GM21367 (cell line): ENCODE results near the gene MAPK10.
"Not testable (repeated sequence)": the region's sequence is repeated elsewhere in the genome, so short reads cannot be mapped to it uniquely, and the experiment has no call there.

Source experiments
- ATAC-seq: cut with Tn5 transposase; IDR thresholded peaks from one replicate; pipeline ENCODE4 v1.9.1; 2021; ENCODE audit not compliant: unreplicated experiment

Gene MAPK10

GRCh38 chr4:85993641-85994040 lies 366.2 kb downstream of the MAPK10 start:
- no peak for ATAC-seq

GRCh38 chr4:85986266-85986665 lies 373.6 kb downstream of the MAPK10 start:
- no peak for ATAC-seq

- peak; percentile 64 for ATAC-seq
Measured at GRCh38 chr4:85979276-85979675, 380.6 kb downstream of the MAPK10 start.

DNA sequence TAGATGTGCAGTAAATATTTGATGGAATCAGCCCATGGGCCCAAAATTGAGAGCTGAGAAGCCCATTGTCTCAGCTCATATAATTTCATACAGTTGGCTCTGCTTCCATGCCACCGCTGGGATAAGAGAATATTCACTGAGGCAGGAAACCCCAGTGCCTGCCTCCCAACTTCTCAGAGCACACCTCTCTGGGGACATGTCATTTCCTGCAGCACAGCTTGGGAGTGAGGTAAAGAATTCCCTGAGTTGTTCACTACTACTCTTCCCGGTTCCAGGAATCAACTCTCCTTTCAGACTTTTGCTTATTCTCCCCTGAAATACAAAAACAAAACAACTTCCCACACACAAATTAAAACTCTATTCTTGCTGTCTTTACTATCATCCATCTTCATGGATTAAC lies 389.3 kb downstream of the MAPK10 start:
- ATAC-seq, result no peak

DNA sequence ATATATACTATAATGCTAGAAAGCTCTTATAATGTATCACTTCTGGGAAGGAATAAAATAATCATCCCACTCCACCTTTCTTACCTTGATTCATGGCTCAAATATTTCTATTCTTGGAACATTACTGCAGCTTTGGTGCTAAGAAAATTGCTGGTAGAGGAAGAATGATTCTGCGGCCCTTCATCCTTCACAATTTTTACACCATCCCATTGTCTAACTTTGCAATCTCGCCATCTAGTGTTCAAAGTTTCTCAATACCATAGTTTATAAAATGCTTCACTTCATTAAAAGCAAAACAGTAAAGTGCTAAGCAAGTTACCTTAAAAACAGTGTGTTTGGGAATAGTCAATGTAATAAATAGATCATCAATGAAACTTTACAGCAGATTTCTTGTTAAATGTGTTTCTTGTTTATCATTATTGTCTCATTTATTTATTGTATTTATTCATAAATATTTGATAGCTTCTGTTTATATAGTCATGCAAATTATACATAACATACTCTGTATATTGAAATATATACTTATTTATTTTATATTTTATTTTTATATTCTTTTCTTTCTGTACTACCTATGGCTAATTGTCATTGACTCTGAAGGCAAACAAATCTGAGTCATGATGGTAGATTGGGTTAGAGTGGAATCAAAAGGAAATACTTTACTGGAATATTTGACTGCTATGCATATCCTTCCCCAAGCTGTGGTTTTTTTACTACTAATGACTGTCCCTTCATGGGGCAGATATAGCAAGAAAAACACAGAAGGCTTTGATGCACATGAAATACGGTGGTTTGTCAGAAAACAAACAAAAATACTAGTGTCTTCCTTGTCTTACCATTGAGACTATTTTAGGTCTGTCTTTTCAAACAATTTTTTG lies 390.7 kb downstream of the MAPK10 start:
- peak; percentile 57 for ATAC-seq

GRCh38 chr4:85967872-85968271 lies 392.0 kb downstream of the MAPK10 start:
- ATAC-seq, result no peak

DNA sequence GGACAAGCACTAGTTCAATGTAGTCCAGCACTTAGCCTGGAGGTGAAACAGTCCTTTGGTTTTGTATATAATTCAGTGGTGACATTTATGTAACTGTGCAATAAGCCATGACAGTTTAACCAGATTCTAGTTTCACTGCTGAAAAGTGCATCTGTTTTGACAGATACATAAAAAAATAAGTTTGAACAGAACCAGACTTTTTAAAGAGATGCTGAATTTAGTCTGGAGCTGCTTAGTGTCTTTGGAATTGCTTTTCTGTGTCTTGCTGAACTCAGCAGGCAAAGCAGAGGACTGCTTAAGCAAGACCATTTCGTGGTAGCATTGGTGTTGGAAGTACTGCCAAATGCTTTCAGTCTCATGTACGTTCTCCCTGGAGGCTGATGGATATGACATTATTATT lies 393.5 kb downstream of the MAPK10 start:
- no peak for ATAC-seq

GRCh38 chr4:85965529-85965928 lies 394.3 kb downstream of the MAPK10 start:
- no peak for ATAC-seq

DNA sequence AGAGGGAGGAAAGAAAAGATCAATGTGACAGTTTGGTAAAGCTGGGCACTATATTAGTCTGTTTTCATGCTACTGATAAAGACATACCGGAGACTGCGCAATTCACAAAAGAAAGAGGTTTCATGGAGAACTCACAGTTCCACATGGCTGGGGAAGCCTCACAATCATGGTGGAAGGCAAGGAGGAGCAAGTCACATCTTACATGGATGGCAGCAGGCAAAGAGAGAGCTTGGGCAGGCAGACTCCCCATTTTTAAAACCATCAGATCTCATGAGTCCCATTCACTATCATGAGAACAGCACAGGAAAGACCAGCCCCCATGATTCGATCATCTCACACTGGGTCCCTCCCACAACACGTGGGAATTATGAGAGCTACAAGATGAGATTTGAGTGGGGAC lies 394.8 kb downstream of the MAPK10 start:
- ATAC-seq, result not testable (repeated sequence)

DNA sequence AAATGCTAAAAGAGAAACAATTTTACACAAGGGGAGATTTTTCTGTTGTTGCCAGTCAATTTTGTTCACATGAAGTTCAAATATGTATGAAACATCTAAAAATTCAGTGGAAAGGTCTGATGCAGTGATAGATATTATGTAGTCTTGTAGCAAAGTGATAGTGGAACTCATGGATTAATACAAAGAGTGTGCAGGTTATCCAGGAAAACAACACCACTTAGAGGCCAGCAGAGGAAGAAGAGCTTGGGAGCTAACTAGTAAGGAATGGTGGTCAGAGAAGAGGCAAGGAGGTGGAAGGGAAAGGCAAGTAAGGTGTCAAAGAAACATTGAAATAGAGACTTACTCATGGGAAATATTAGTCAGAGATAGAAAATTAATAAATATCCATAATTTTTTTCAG lies 395.6 kb downstream of the MAPK10 start:
- ATAC-seq, result no peak

GRCh38 chr4:85963231-85963630 lies 396.6 kb downstream of the MAPK10 start:
- ATAC-seq, result no peak

- no peak for ATAC-seq
Measured at GRCh38 chr4:85961887-85962286, 398.0 kb downstream of the MAPK10 start.

GRCh38 chr4:85956293-85956945 lies 403.4 kb downstream of the MAPK10 start:
- no peak for ATAC-seq

DNA sequence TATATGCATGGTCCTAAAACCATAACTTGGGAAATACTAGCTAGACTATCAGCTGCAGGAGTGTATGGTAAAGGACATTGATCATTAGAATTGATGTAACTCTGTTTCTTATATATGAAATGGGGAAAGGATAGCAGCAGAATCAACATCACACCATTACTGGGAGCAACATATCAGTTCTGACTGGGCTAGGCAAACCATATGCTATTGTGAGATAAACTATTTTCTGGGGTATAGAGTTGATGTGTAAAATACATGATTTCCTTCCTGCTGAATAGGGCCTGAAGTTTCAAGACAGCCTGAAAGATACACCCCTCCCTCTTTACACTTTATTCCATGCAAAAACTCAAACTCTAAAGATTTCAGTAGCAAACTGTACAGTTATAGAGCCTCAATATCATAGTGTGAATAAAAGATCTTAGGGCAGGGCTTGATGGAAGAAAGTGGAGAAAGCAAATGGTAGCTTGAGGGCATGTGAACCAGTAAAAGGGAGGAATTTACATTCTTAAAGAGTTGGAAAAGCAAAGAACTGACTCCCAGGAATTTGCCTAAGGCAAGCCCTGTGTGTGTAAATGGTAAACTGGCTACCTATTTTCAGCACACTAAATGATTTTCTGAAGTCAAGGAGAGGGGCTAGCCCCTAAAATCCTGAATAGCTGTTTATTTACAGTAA lies 404.1 kb downstream of the MAPK10 start:
- ATAC-seq, result no peak

- no peak for ATAC-seq
Measured at GRCh38 chr4:85953651-85954018, 406.2 kb downstream of the MAPK10 start.

DNA sequence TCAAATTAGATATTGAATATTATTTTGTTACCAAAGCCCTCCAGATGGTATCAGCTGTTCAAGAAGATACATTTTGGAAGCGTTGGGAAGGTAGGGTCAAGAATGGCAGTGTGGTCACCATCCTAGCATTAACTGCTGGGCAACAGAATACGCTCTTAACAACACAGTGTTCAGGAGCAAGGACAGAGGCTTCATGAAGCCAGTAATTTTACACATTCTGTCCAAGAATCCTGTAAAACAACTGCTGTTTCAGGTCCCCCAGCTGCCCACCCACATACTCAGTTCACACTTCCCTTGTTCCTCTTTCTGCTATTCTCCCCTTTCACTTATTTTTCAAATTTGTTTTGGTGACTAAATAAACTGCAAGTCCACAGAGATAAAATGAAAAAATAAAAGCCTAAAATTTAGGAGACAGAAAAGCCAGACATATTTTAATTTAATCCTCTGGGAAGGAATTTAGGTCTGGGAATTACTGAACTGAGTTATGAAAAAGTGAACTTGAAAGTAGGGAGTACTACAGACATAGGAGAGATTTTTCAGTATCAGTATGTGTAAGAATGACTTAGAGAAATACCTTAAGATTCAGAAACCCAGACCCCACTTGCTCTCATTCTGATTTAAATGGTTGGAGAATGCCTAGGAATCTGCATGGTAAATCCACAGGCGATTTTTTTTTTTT lies 406.7 kb downstream of the MAPK10 start:
- no peak for ATAC-seq

GRCh38 chr4:85952528-85952927 lies 407.3 kb downstream of the MAPK10 start:
- ATAC-seq, result no peak

DNA sequence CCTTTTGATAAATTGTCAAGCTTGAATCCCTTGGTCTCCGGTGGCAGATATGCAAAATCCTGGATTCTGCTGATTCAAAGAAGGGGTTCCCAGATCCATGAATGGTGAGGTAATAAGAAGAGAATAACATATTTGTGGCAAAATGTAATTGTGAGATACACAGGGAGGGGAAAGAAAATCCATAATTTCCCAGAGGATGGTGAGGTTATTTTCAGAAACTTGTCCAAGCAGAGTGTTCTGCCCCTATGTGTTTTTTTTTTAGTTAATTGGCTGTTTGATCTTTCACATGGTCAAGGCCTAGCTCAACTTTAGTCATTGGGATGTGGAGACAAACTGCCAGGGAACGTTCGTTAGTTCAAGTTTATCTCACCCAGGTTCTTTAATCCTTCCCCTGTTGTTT lies 408.8 kb downstream of the MAPK10 start:
- no peak for ATAC-seq

DNA sequence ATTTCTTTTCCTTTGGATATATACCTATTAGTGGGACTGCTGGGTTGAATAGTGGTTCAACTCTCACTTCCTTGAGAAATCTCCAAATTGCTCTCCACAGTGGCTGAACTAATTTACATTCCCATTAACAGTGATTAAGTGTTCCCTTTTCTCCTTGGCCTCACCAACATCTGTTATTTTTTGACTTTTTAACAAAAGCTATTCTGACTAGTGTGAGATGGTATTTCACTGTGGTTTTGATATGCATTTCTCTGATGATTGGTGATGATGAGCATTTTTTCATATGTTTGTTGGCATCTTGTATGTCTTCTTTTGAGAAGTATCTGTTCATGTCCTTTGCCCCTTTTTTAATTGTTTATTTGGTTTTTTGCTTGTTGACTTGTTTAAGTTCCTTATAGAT lies 413.0 kb downstream of the MAPK10 start:
- no peak for ATAC-seq

DNA sequence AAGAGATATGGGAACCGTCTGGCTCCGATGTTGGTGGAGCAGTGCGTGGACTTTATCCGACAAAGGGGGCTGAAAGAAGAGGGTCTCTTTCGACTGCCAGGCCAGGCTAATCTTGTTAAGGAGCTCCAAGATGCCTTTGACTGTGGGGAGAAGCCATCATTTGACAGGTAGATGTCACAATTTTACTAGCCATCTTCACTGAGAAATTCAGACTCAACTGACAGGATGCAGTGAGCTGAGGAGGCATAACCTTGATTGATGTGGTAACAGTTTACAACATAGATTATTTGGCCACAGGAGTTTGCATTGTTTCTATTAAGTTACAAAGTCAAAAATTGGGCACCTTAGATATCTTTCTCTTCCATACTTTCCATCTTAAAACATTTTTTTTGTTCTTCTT lies 417.7 kb downstream of the MAPK10 start:
- ATAC-seq, result no peak

DNA sequence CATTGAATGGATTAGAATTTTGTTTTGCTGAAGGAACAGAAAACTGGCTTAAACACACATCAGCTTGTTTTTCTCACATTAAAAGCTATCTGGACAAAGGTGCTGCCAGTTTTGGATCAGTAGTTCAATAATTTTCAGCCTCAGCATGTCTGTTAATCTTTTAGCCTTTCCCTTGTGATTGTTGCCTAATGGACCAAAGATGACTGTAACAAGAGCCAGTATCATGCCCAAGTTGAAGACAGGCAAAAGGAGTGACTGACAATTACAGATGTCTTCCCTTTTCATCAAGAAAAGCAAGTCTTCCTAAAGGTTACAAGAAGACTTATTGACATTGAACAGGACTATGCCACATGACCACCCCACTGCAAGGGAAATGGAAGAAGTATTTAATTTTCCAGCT lies 419.7 kb downstream of the MAPK10 start:
- ATAC-seq, result no peak
